ENCODE measurements around the gene FANCC.
A peak's percentile ranks its signal among the peaks of the same experiment; 100 is the strongest.

FANCC gene

DNA sequence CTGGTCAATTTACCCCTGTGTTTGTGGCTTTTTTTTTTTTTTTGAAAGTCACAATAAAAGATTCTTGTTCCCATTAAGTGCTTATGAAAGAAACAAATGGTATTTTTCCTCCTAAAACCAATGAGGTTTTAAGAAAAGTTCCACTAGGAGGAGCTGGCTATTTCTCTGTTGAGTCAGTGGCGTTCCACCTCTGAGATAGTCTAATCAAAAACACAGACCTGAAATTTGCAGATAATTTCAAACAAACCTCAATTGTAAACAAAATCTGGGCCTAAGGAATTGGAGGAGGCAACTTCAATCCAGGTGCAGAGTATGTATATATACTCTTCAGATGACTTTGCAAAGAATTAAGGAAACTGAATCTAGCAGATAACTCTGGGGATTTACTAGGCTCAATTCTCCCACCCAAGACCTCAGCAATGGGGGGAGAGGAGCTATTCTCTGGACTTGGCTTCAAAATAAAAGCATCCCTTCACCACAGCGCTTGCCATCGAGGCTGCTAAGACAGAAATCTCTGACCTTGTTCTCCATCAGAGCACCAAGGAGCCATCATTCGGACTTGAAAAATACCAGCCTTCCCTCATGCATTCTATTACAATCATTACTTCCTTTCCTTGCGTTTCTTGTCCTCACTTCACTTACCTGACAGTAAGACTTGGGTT, 52.4 kb downstream of the FANCC start:
- Histone ChIP-seq H3K36me3 (no peaks in the 10 kb centered on the region; the same call in 1 of the 2 replicates), H3K27me3 (ENCODE audit: insufficient read depth, low read depth, severe bottlenecking) (no peaks in the 10 kb centered on the region), H3K9me3 (ENCODE audit: severe bottlenecking) (no peaks in the 10 kb centered on the region), H3K27ac (no peak overlapping the region), H3K4me3 (ENCODE audit: low read depth, low read length) (no peak overlapping the region)
- TF ChIP-seq CTCF (IDR thresholded peaks at IDR 0.05; ENCODE audit: low read depth, low read length) = peak; percentile 11; the same call in 1 of the 2 replicates
- DNase-seq = no peak

DNA sequence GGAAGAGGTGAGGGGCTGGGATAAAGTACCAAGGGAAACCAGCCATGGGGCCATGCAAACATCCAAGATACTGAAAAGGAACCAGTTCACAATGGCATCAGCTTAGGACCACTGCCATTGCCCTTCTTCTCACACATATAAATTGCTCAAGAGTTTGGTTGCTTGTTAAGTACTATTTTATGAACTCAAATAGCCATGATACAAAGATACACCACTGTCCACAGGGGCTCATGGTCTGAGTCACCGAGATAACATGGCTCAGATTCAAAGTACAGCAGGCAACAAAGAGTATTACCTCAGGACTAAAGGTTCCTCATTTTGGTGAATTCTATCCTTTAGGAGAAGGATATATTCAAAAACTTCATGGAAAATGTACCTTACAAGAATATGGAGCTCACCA, 55.6 kb downstream of the FANCC start:
- no peaks in the 10 kb centered on the region for H3K9me3 ChIP-seq (ENCODE audit: severe bottlenecking)
- no peak for TF ChIP-seq CTCF (IDR thresholded peaks at IDR 0.05; ENCODE audit: low read depth, low read length)
- no peak for DNase-seq
- no peak overlapping the region for H3K4me3 ChIP-seq (ENCODE audit: low read depth, low read length)
- no peaks in the 10 kb centered on the region; the same call in 1 of the 2 replicates for H3K36me3 ChIP-seq
- no peak overlapping the region for H3K27ac ChIP-seq
- no peaks in the 10 kb centered on the region for H3K27me3 ChIP-seq (ENCODE audit: insufficient read depth, low read depth, severe bottlenecking)

GRCh38 chr9:95250462-95251221, 66.9 kb downstream of the FANCC start:
- Histone ChIP-seq H3K27me3 (ENCODE audit: insufficient read depth, low read depth, severe bottlenecking) (no peaks in the 10 kb centered on the region), H3K36me3 (peaks cover 15% of the 10 kb centered on the region), H3K4me3 (ENCODE audit: low read depth, low read length) (no peak overlapping the region), H3K27ac (no peak overlapping the region), H3K9me3 (ENCODE audit: severe bottlenecking) (no peaks in the 10 kb centered on the region)
- TF ChIP-seq CTCF (IDR thresholded peaks at IDR 0.05; ENCODE audit: low read depth, low read length) = no peak
- no peak for DNase-seq

- H3K27me3 ChIP-seq (ENCODE audit: insufficient read depth, low read depth, severe bottlenecking) = no peaks in the 10 kb centered on the region
- no peaks in the 10 kb centered on the region for H3K9me3 ChIP-seq (ENCODE audit: severe bottlenecking)
- no peak overlapping the region for H3K4me3 ChIP-seq (ENCODE audit: low read depth, low read length)
- H3K36me3 ChIP-seq = peaks cover 21% of the 10 kb centered on the region
- no peak for TF ChIP-seq CTCF (IDR thresholded peaks at IDR 0.05; ENCODE audit: low read depth, low read length)
- no peak for DNase-seq
- H3K27ac ChIP-seq = no peak overlapping the region
Measured at GRCh38 chr9:95249986-95250385, 67.5 kb downstream of the FANCC start.

- no peak for TF ChIP-seq CTCF (IDR thresholded peaks at IDR 0.05; ENCODE audit: low read depth, low read length)
- Histone ChIP-seq H3K27ac (no peak overlapping the region), H3K4me3 (ENCODE audit: low read depth, low read length) (no peak overlapping the region), H3K36me3 (peaks cover 23% of the 10 kb centered on the region), H3K27me3 (ENCODE audit: insufficient read depth, low read depth, severe bottlenecking) (no peaks in the 10 kb centered on the region), H3K9me3 (ENCODE audit: severe bottlenecking) (no peaks in the 10 kb centered on the region)
- no peak for DNase-seq
Measured at GRCh38 chr9:95246547-95246946, 71.0 kb downstream of the FANCC start.

Data from WERI-Rb-1 (cell line).